Peyer's patch (tissue), 4 donors: ENCODE measurements around the gene ECHDC3.

Experiments
- POLR2A ChIP-seq, 2 donors: fragments of 450-650 bp; IDR thresholded peaks; one replicate each; pipeline ENCODE4 v1.5.1; 2017; ENCODE audit warnings: antibody characterized with exemption in 2 of 2, mild to moderate bottlenecking in 2 of 2, moderate library complexity in 2 of 2
- TF ChIP-seq, protein P1 (sequence below), 6 experiments: fragments of 450-650 bp in 4 of 6; fragments of 200-600 bp in 2 of 6; sonication (generic) in 1 of 6; IDR thresholded peaks; one replicate each; pipeline ENCODE4 v1.5.1; 2017 to 2019; ENCODE audit warnings: antibody characterized with exemption in 6 of 6, mild to moderate bottlenecking in 3 of 6, moderate library complexity in 1 of 6

DNA sequence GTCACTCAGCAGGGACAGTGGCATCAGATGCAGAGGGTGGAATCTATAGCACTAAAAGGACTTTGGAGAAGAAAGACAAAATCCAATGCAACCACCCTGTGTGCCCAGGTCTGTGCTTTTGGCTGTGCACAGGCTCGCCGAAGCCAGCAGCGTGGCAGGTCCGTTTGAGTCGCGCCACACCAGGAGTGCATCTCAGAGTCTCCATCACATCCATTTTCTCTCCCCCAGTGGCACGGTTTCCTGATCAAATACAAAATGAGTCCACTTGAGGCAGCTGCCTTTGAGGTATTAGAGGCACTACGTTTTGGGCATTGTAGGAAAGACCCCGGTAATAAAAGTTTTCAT, 57.5 kb downstream of the ECHDC3 start:
- TF ChIP-seq, protein P1, sequence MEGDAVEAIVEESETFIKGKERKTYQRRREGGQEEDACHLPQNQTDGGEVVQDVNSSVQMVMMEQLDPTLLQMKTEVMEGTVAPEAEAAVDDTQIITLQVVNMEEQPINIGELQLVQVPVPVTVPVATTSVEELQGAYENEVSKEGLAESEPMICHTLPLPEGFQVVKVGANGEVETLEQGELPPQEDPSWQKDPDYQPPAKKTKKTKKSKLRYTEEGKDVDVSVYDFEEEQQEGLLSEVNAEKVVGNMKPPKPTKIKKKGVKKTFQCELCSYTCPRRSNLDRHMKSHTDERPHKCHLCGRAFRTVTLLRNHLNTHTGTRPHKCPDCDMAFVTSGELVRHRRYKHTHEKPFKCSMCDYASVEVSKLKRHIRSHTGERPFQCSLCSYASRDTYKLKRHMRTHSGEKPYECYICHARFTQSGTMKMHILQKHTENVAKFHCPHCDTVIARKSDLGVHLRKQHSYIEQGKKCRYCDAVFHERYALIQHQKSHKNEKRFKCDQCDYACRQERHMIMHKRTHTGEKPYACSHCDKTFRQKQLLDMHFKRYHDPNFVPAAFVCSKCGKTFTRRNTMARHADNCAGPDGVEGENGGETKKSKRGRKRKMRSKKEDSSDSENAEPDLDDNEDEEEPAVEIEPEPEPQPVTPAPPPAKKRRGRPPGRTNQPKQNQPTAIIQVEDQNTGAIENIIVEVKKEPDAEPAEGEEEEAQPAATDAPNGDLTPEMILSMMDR (IDR thresholded peaks at IDR 0.05) = no peak
- no peak for TF ChIP-seq POLR2A (IDR thresholded peaks at IDR 0.05)
